Stimulated activated CD8-positive, alpha-beta memory T cell treated with anti-CD3 and anti-CD28 coated beads, Interleukin-4, amount 100 ng/mL, for 1 hour (primary cell): ENCODE data around the gene PGGT1B.
A peak's percentile ranks its signal among the peaks of the same experiment; 100 is the strongest.

Source experiments
- DNase-seq, 2 donors: peaks; one replicate each; pipeline ENCODE4 v3.0.0-alpha.2; 2020; ENCODE audit warnings: low read depth in 2 of 2, low spot score in 1 of 2

Gene PGGT1B

GRCh38 chr5:115184770-115185169, 77.9 kb downstream of the PGGT1B start:
- DNase-seq, result no peak

GRCh38 chr5:115181757-115182156, 80.9 kb downstream of the PGGT1B start:
- no peak for DNase-seq

GRCh38 chr5:115180165-115180709, 82.4 kb downstream of the PGGT1B start:
- DNase-seq, result no peak

GRCh38 chr5:115179394-115180164, 83.1 kb downstream of the PGGT1B start:
- DNase-seq, result no peak

GRCh38 chr5:115179030-115179393, 83.7 kb downstream of the PGGT1B start:
- no peak for DNase-seq

- DNase-seq, result no peak
Measured at GRCh38 chr5:115170929-115171510, 91.7 kb downstream of the PGGT1B start.

GRCh38 chr5:115170134-115170928, 92.3 kb downstream of the PGGT1B start:
- no peak for DNase-seq

GRCh38 chr5:115169487-115170133, 93.1 kb downstream of the PGGT1B start, which contains the start of gene TRIM36:
TSS of gene TRIM36 (minus strand) at chr5:115169908. CDS start at chr5:115169634, 274 bp downstream.
- peak; percentile 75 for DNase-seq

- DNase-seq, result no peak
Measured at GRCh38 chr5:115168829-115169486, 93.7 kb downstream of the PGGT1B start.

GRCh38 chr5:115166744-115167393, 95.8 kb downstream of the PGGT1B start:
- no peak for DNase-seq

- DNase-seq, result no peak
Measured at GRCh38 chr5:115165790-115166189, 96.9 kb downstream of the PGGT1B start.

- no peak for DNase-seq
Measured at GRCh38 chr5:115160975-115161475, 101.7 kb downstream of the PGGT1B start.
